ENCODE measurements around the gene HLCS.

DNA sequence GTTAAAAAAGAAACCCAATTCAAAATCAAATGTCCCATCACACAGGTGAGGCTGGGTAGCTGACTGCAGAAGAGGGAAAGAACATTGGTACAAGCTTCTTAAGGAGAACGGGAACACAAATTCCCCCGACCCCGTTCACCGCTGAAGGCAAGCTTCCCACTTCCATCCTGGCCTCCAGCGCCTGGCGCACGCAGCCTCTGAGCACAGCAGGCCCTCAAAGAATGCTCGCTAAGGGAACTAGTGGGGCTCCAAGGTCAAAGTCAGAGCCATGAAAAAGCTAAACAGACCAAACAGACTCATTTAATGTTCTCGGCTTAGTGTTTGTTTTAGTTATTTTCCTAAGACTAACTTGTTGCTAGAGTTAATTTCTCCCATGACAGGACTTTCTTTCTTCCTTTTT, 203.8 kb downstream of the HLCS start:
- TF ChIP-seq POLR2AphosphoS5 (IDR thresholded peaks at IDR 0.05; ENCODE audit: low read depth, low read length) (no peak), POLR2A (IDR thresholded peaks at IDR 0.05; ENCODE audit: low read depth, low read length) (no peak), TAF1 (IDR thresholded peaks at IDR 0.05; ENCODE audit: borderline replicate concordance, low read depth, low read length) (no peak)

Data from GM12892 (cell line).